Tongue (tissue), 2 donors: ENCODE results near the gene SCAMP3. TPM values are rescaled to one million over a fixed set of nuclear protein-coding genes. Genes with fewer than 3 reads are reported as not detected.
A peak's percentile ranks its signal among the peaks of the same experiment; 100 is the strongest.

ENCODE experiments used
- DNase-seq: peaks from one replicate; pipeline ENCODE4 v3.0.0-alpha.2; 2015
- total RNA-seq: library from RNA; depleted of rRNA; stranded (reverse); fragments of >200 nt; gene quantifications from one replicate; pipeline ENCODE4 v1.2.3, GENCODE V29; 2014

Gene SCAMP3
- total RNA-seq, 1 donor from 2014 or later, result 22.1 TPM

- no peak for DNase-seq
Observed at GRCh38 chr1:155285063-155285462, 22.9 kb upstream of the SCAMP3 start.

GRCh38 chr1:155284476-155284875 lies 22.3 kb upstream of the SCAMP3 start:
- no peak for DNase-seq

- DNase-seq, result no peak
Observed at GRCh38 chr1:155282488-155283091, 20.4 kb upstream of the SCAMP3 start.

GRCh38 chr1:155279268-155279667 lies 17.1 kb upstream of the SCAMP3 start:
- DNase-seq, result no peak

- DNase-seq, result no peak
Observed at GRCh38 chr1:155278689-155279160, 16.6 kb upstream of the SCAMP3 start.

- DNase-seq, result peak; percentile 76
Observed at GRCh38 chr1:155277902-155278688, 15.9 kb upstream of the SCAMP3 start.

GRCh38 chr1:155277070-155277901 lies 15.1 kb upstream of the SCAMP3 start, which contains the start of gene HCN3:
Gene HCN3, plus strand, starts transcription at chr1:155277463. Its CDS starts 128 bp downstream, at chr1:155277591.
- DNase-seq, result peak; percentile 99

GRCh38 chr1:155273343-155274245 lies 11.4 kb upstream of the SCAMP3 start, which contains the start of gene CLK2:
Gene CLK2, minus strand, starts transcription at chr1:155273504. Its CDS starts 2,527 bp downstream, at chr1:155270977.
- peak; percentile 98 for DNase-seq

GRCh38 chr1:155272466-155273342 lies 10.5 kb upstream of the SCAMP3 start:
- peak; percentile 63 for DNase-seq

- no peak for DNase-seq
Observed at GRCh38 chr1:155269381-155269780, 7.2 kb upstream of the SCAMP3 start.

- no peak for DNase-seq
Observed at GRCh38 chr1:155268630-155269029, 6.5 kb upstream of the SCAMP3 start.

GRCh38 chr1:155267373-155267772 lies 5.2 kb upstream of the SCAMP3 start:
- no peak for DNase-seq

- DNase-seq, result no peak
Observed at GRCh38 chr1:155266553-155266952, 4.4 kb upstream of the SCAMP3 start.

GRCh38 chr1:155263067-155263466 lies 907 bp upstream of the SCAMP3 start:
- no peak for DNase-seq

- DNase-seq, result no peak
Observed at GRCh38 chr1:155261493-155261851, 688 bp downstream of the SCAMP3 start.

GRCh38 chr1:155260276-155260675 lies 1.9 kb downstream of the SCAMP3 start:
- DNase-seq, result no peak

GRCh38 chr1:155256058-155256852 lies 5.9 kb downstream of the SCAMP3 start:
- DNase-seq, result no peak

GRCh38 chr1:155255243-155256007 lies 6.7 kb downstream of the SCAMP3 start, which contains the start of gene ENTREP3:
Gene ENTREP3, minus strand, starts transcription at chr1:155255483. Its CDS starts 606 bp downstream, at chr1:155254877.
- DNase-seq, result peak; percentile 96
